Right atrium auricular region (tissue), 2 donors: ENCODE data around the gene RNF157. TPM values are rescaled to one million over a fixed set of nuclear protein-coding genes. Genes with fewer than 3 reads are reported as not detected.

Source experiments
- DNase-seq: peaks from one replicate; pipeline ENCODE4 v3.0.0-alpha.2; 2019; ENCODE audit warnings: low spot score
- H3K27ac ChIP-seq, 2 donors: fragments of 200-600 bp; sonication (generic); 1 replicate in 1 of 2; 2 replicates in 1 of 2; pipeline ENCODE4 v1.5.1; 2016 to 2019
- H3K27me3 ChIP-seq, 2 donors: fragments of 200-600 bp; sonication (generic); one replicate each; pipeline versions ENCODE4 v1.5.1 to v1.6.0; 2017 to 2019
- H3K36me3 ChIP-seq: fragments of 200-600 bp; sonication (generic); one replicate; pipeline ENCODE4 v1.5.1; 2016
- H3K4me1 ChIP-seq, 2 donors: fragments of 200-600 bp; sonication (generic); one replicate each; pipeline versions ENCODE4 v1.5.1 to v1.6.0; 2017 to 2019
- H3K4me3 ChIP-seq, 2 donors: fragments of 200-600 bp; sonication (generic); 1 replicate in 1 of 2; 2 replicates in 1 of 2; pipeline ENCODE4 v1.5.1; 2017 to 2019; ENCODE audit warnings: mild to moderate bottlenecking in 1 of 2, moderate library complexity in 1 of 2
- H3K9me3 ChIP-seq, 2 donors: fragments of 200-600 bp; sonication (generic); one replicate each; pipeline ENCODE4 v1.5.1; 2019
- CTCF ChIP-seq, 2 donors: fragments of 200-600 bp; sonication (generic); IDR thresholded peaks; one replicate each; pipeline ENCODE4 v1.5.1; 2019; ENCODE audit warnings: antibody characterized with exemption in 2 of 2
- total RNA-seq, 2 donors: library from RNA; depleted of rRNA; stranded (reverse); fragments of >200 nt; gene quantifications; one replicate each; pipeline ENCODE4 v1.1.0, GENCODE V29; 2016

RNF157 gene
- total RNA-seq, 2 donors from 2014 or later: 9.5 to 13.0 TPM

- H3K9me3 ChIP-seq: no peaks in the 10 kb centered on the region
- H3K4me3 ChIP-seq: no peak overlapping the region
- DNase-seq: no peak
- no peak for TF ChIP-seq CTCF (IDR thresholded peaks at IDR 0.05)
- H3K4me1 ChIP-seq: peaks cover 0 to 31% of the 10 kb centered on the region in 2 donors
- H3K36me3 ChIP-seq: no peaks in the 10 kb centered on the region
- H3K27me3 ChIP-seq: no peaks in the 10 kb centered on the region
- peak overlapping the region in 1 of 2 donors; percentile 25 for H3K27ac ChIP-seq
Observed at GRCh38 chr17:76197911-76198310, 42.4 kb downstream of the RNF157 start.

- H3K4me3 ChIP-seq: no peak overlapping the region
- no peaks in the 10 kb centered on the region for H3K27me3 ChIP-seq
- H3K27ac ChIP-seq: peak overlapping the region; percentile 16 to 42
- no peaks in the 10 kb centered on the region for H3K9me3 ChIP-seq
- TF ChIP-seq CTCF (IDR thresholded peaks at IDR 0.05): peak in 1 of 2 donors; percentile 40
- H3K4me1 ChIP-seq: peaks cover 0 to 31% of the 10 kb centered on the region in 2 donors
- DNase-seq: peak; percentile 73
- no peaks in the 10 kb centered on the region for H3K36me3 ChIP-seq
Observed at GRCh38 chr17:76196675-76197074, 43.6 kb downstream of the RNF157 start.

GRCh38 chr17:76195281-76196096 lies 44.8 kb downstream of the RNF157 start:
- no peak for DNase-seq
- no peaks in the 10 kb centered on the region for H3K27me3 ChIP-seq
- no peak overlapping the region for H3K4me3 ChIP-seq
- peaks cover 0 to 31% of the 10 kb centered on the region in 2 donors for H3K4me1 ChIP-seq
- TF ChIP-seq CTCF (IDR thresholded peaks at IDR 0.05): no peak
- H3K27ac ChIP-seq: no peak overlapping the region
- no peaks in the 10 kb centered on the region for H3K36me3 ChIP-seq
- H3K9me3 ChIP-seq: no peaks in the 10 kb centered on the region

- no peaks in the 10 kb centered on the region for H3K27me3 ChIP-seq
- H3K36me3 ChIP-seq: no peaks in the 10 kb centered on the region
- no peak overlapping the region for H3K27ac ChIP-seq
- DNase-seq: no peak
- H3K9me3 ChIP-seq: no peaks in the 10 kb centered on the region
- H3K4me3 ChIP-seq: no peak overlapping the region
- H3K4me1 ChIP-seq: peaks cover 0 to 29% of the 10 kb centered on the region in 2 donors
- no peak for TF ChIP-seq CTCF (IDR thresholded peaks at IDR 0.05)
Observed at GRCh38 chr17:76193591-76193990, 46.7 kb downstream of the RNF157 start.

GRCh38 chr17:76191896-76192295 lies 48.4 kb downstream of the RNF157 start:
- Histone ChIP-seq H3K4me1 (peaks cover 0 to 12% of the 10 kb centered on the region in 2 donors), H3K9me3 (no peaks in the 10 kb centered on the region), H3K27ac (no peak overlapping the region), H3K4me3 (no peak overlapping the region), H3K27me3 (no peaks in the 10 kb centered on the region), H3K36me3 (no peaks in the 10 kb centered on the region)
- TF ChIP-seq CTCF (IDR thresholded peaks at IDR 0.05): no peak
- no peak for DNase-seq
